Endothelial cell (in vitro differentiated cells): ENCODE results near the gene COL5A1. TPM values are rescaled to one million over a fixed set of nuclear protein-coding genes. Genes with fewer than 3 reads are reported as not detected.

Source experiments
- DNase-seq: peaks from one replicate; pipeline ENCODE4 v3.0.0; 2021; ENCODE audit warnings: low spot score
- H3K27ac Mint-ChIP-seq: one replicate; pipeline ENCODE4 v1.8.0; 2021; ENCODE audit warnings: mixed read lengths, inconsistent platforms; ENCODE audit not compliant: unreplicated experiment
- H3K27me3 Mint-ChIP-seq: one replicate; pipeline ENCODE4 v1.8.0; 2021; ENCODE audit warnings: mild to moderate bottlenecking, moderate library complexity, mixed read lengths, inconsistent platforms; ENCODE audit not compliant: unreplicated experiment
- H3K36me3 Mint-ChIP-seq: one replicate; pipeline ENCODE4 v1.8.0; 2021; ENCODE audit warnings: mild to moderate bottlenecking, low read depth, mixed read lengths, inconsistent platforms; ENCODE audit not compliant: unreplicated experiment
- H3K4me1 Mint-ChIP-seq: one replicate; pipeline ENCODE4 v1.8.0; 2021; ENCODE audit warnings: mild to moderate bottlenecking, mixed read lengths, inconsistent platforms; ENCODE audit not compliant: unreplicated experiment
- H3K4me3 Mint-ChIP-seq: one replicate; pipeline ENCODE4 v1.8.0; 2021; ENCODE audit warnings: mild to moderate bottlenecking, mixed read lengths, inconsistent platforms; ENCODE audit not compliant: unreplicated experiment
- H3K9me3 Mint-ChIP-seq: one replicate; pipeline ENCODE4 v1.8.0; 2021; ENCODE audit warnings: mixed read lengths, inconsistent platforms; ENCODE audit not compliant: unreplicated experiment
- CTCF ChIP-seq: fragments of 200-600 bp; sonication (generic); IDR thresholded peaks from one replicate; pipeline ENCODE4 v1.5.0; 2021; ENCODE audit warnings: antibody characterized with exemption; ENCODE audit not compliant: unreplicated experiment
- total RNA-seq: library from RNA; stranded (reverse); fragmentation: NEBNext Ultra II Directional; extraction: Animal tissue kit (Norgen Biotek cat#: 25700); gene quantifications from one replicate; pipeline ENCODE4 v1.2.1, GENCODE V29; 2021; ENCODE audit not compliant: unreplicated experiment

The COL5A1 gene
- total RNA-seq, 1 donor from 2014 or later = 24.3 TPM

- TF ChIP-seq CTCF = no peak
- H3K4me3 Mint-ChIP-seq = no peak overlapping the region
- no peak for DNase-seq
- H3K4me1 Mint-ChIP-seq = no peaks in the 10 kb centered on the region
- no peaks in the 10 kb centered on the region for H3K9me3 Mint-ChIP-seq
- H3K27me3 Mint-ChIP-seq = peaks cover 2% of the 10 kb centered on the region
- H3K27ac Mint-ChIP-seq = no peak overlapping the region
- H3K36me3 Mint-ChIP-seq = peaks cover 7% of the 10 kb centered on the region
Observed at GRCh38 chr9:134743853-134744252, 102.2 kb downstream of the COL5A1 start.

- Mint-ChIP-seq H3K4me3 (no peak overlapping the region), H3K36me3 (peaks cover 7% of the 10 kb centered on the region), H3K27ac (no peak overlapping the region), H3K9me3 (no peaks in the 10 kb centered on the region), H3K27me3 (peaks cover 2% of the 10 kb centered on the region), H3K4me1 (no peaks in the 10 kb centered on the region)
- no peak for TF ChIP-seq CTCF
- no peak for DNase-seq
Observed at GRCh38 chr9:134744385-134745295, 103.0 kb downstream of the COL5A1 start.

GRCh38 chr9:134747951-134748489 lies 106.4 kb downstream of the COL5A1 start:
- no peak overlapping the region for H3K27ac Mint-ChIP-seq
- H3K27me3 Mint-ChIP-seq = peaks cover 2% of the 10 kb centered on the region
- no peaks in the 10 kb centered on the region for H3K9me3 Mint-ChIP-seq
- no peak for DNase-seq
- no peaks in the 10 kb centered on the region for H3K4me1 Mint-ChIP-seq
- peaks cover 7% of the 10 kb centered on the region for H3K36me3 Mint-ChIP-seq
- no peak overlapping the region for H3K4me3 Mint-ChIP-seq
- no peak for TF ChIP-seq CTCF

- peaks cover 7% of the 10 kb centered on the region for H3K36me3 Mint-ChIP-seq
- no peak for DNase-seq
- H3K4me1 Mint-ChIP-seq = no peaks in the 10 kb centered on the region
- H3K9me3 Mint-ChIP-seq = no peaks in the 10 kb centered on the region
- peaks cover 2% of the 10 kb centered on the region for H3K27me3 Mint-ChIP-seq
- no peak for TF ChIP-seq CTCF
- H3K27ac Mint-ChIP-seq = no peak overlapping the region
- no peak overlapping the region for H3K4me3 Mint-ChIP-seq
Observed at GRCh38 chr9:134748591-134748990, 107.0 kb downstream of the COL5A1 start.

- Mint-ChIP-seq H3K4me1 (no peaks in the 10 kb centered on the region), H3K36me3 (peaks cover 7% of the 10 kb centered on the region), H3K4me3 (no peak overlapping the region), H3K9me3 (no peaks in the 10 kb centered on the region), H3K27ac (no peak overlapping the region), H3K27me3 (peaks cover 3% of the 10 kb centered on the region)
- TF ChIP-seq CTCF = no peak
- no peak for DNase-seq
Observed at GRCh38 chr9:134750450-134751155, 109.0 kb downstream of the COL5A1 start.
